A673 (cell line): ENCODE data around the gene IQCM. TPM values are rescaled to one million over a fixed set of nuclear protein-coding genes. Genes with fewer than 3 reads are reported as not detected.
A peak's percentile ranks its signal among the peaks of the same experiment; 100 is the strongest.

Experiments
- Bru-seq: library from RNA; stranded (reverse); fragments of 400-500 nt; gene quantifications from one replicate; lab custom pipeline; 2021; lab: Mats Ljungman, UMichigan
- BruChase-seq, 2 experiments: library from RNA; stranded (reverse); fragments of 400-500 nt; gene quantifications; one replicate each; lab custom pipeline; 2021; lab: Mats Ljungman, UMichigan
- BruUV-seq: library from RNA; stranded (reverse); fragments of 400-500 nt; replicated peaks from 2 replicates; lab custom pipeline; 2021; lab: Mats Ljungman, UMichigan
- CTCF ChIA-PET: fragments of 300-600 bp; sonication (Branson Sonifier 250); formaldehyde crosslinking; loops from one replicate; lab custom pipeline; 2022; ENCODE audit warnings: antibody characterized with exemption; lab: Charles Lee
- POLR2A ChIA-PET: fragments of 300-600 bp; sonication (Branson Sonifier 250); formaldehyde crosslinking; loops from one replicate; lab custom pipeline; 2022; ENCODE audit warnings: antibody characterized with exemption; ENCODE audit not compliant: low non-redundant PET; lab: Charles Lee
- DNase-seq: peaks from one replicate; pipeline ENCODE4 v3.0.0-alpha.2; 2015; ENCODE audit warnings: low spot score
- H3K27ac ChIP-seq: fragments of 200-600 bp; sonication (generic); 2 replicates; pipeline ENCODE4 v1.5.1; 2016; ENCODE audit warnings: mixed run types, low read depth, mild to moderate bottlenecking, mixed read lengths, antibody characterized with exemption, low read length; ENCODE audit not compliant: poor library complexity, severe bottlenecking
- H3K27me3 ChIP-seq: fragments of 200-600 bp; sonication (generic); replicated peaks from 2 replicates; pipeline ENCODE4 v1.6.1; 2017; ENCODE audit warnings: mixed run types, low read depth, mild to moderate bottlenecking, mixed read lengths, antibody characterized with exemption, low read length; ENCODE audit not compliant: insufficient read depth, poor library complexity
- H3K36me3 ChIP-seq: fragments of 200-600 bp; sonication (generic); 2 replicates; pipeline ENCODE4 v1.6.1; 2016; ENCODE audit warnings: mixed run types, mild to moderate bottlenecking, mixed read lengths, antibody characterized with exemption, low read length; ENCODE audit not compliant: insufficient read depth, poor library complexity, severe bottlenecking
- H3K4me1 ChIP-seq: fragments of 200-600 bp; sonication (generic); 2 replicates; pipeline ENCODE4 v1.6.1; 2017; ENCODE audit warnings: mixed run types, mild to moderate bottlenecking, mixed read lengths, antibody characterized with exemption, low read length; ENCODE audit not compliant: insufficient read depth, poor library complexity, severe bottlenecking
- H3K4me3 ChIP-seq: fragments of 200-600 bp; sonication (generic); 2 replicates; pipeline ENCODE4 v1.5.1; 2016; ENCODE audit warnings: low read depth, mixed run types, mild to moderate bottlenecking, mixed read lengths, low read length; ENCODE audit not compliant: poor library complexity, severe bottlenecking
- H3K9me3 ChIP-seq: fragments of 200-600 bp; sonication (generic); 2 replicates; pipeline ENCODE4 v1.6.1; 2016; ENCODE audit warnings: mixed run types, low read depth, mild to moderate bottlenecking, mixed read lengths, antibody characterized with exemption, low read length; ENCODE audit not compliant: poor library complexity, severe bottlenecking
- EZH2 ChIP-seq: fragments of 200-600 bp; sonication (generic); IDR thresholded peaks from 2 replicates; pipeline ENCODE4 v1.6.1; 2017; ENCODE audit warnings: borderline replicate concordance, low read depth, mild to moderate bottlenecking, mixed read lengths, antibody characterized with exemption, low read length; ENCODE audit not compliant: poor library complexity, severe bottlenecking
- intact Hi-C: fragments of 100-400 bp; cut with micrococcal nuclease; formaldehyde crosslinking; loops from one replicate; pipeline ENCODE4 v1.10.0; 2022; ENCODE audit not compliant: unreplicated experiment
- long read RNA-seq: library from polyadenylated mRNA; stranded (forward); transcript quantifications from one replicate; pipeline ENCODE4 v2.0.0, GENCODE V29; 2022
- total RNA-seq: library from RNA; stranded (reverse); gene quantifications from 2 replicates; pipeline ENCODE4 v1.2.3, GENCODE V29; 2021
- TF ChIP-seq, protein P1 (sequence below): fragments of 300-800, 200-600 bp; sonication (generic); conservative IDR thresholded peaks from 2 replicates; pipeline ENCODE4 v1.5.1; 2017; ENCODE audit warnings: low read depth, mild to moderate bottlenecking, antibody characterized with exemption, low read length, moderate library complexity, mixed read lengths

The IQCM gene, protein sequence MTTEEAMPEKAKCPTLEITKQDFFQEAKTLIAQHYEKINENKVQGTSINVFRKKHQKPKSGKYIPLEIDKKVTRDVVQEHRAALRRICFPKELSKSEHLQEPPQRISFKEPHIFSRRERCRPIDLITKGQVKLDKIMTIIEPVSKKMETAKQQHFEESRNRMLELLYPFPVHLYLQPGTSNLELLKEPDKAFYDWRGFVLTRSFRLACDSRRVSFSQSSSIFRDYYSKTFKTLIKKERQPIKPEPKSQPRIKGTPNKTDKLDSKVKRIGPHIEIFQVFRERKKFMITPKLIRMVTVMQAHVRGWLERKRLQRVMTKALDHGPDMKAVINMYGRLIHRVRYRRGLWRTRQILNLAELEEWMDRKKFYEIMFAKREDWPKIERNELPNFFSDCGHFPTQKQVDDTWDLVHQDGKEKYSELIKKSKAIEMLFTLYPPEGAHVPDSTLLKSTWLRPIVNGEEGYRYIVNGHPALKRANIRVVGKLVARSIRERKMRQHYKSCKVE
- total RNA-seq (not detected in 2 replicates), Bru-seq, nascent RNA (percentile 20 among the genes with signal in this experiment), BruChase-seq, experiment 1, labeled RNA remaining after a 2-hour chase (percentile 22 among the genes with signal in this experiment), BruChase-seq, experiment 2, labeled RNA remaining after a 6-hour chase (percentile 17 among the genes with signal in this experiment)
- long read RNA-seq: 0 reads

DNA sequence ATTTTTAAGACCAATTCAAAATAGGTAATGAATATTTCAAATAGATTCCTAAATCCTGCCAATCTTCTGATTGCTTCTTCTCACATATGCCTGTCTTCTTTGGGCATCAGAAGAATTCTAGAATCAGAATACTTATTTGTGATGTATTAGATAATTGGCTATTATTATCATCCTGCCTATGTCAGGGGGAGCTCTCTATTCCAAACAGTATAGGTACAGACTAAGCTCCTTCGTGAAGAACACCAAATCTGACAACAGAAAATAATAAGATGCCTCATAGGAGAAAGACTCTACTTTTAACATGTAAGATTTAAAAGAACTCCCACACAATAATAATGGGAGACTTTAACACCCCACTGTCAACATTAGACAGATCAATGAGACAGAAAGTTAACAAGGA is at the start of gene IQCM:
TSS of gene IQCM (minus strand) at position 101 of the 400 bp plus-strand sequence. CDS start 73,152 bp downstream, outside the sequence.
- no peak within 1 kb of the TSS for H3K27ac ChIP-seq
- H3K4me3 ChIP-seq: no peak within 1 kb of the TSS
- H3K9me3 ChIP-seq: no peaks in the 10 kb centered on the region
- TF ChIP-seq EZH2: no peak
- TF ChIP-seq, protein P1, sequence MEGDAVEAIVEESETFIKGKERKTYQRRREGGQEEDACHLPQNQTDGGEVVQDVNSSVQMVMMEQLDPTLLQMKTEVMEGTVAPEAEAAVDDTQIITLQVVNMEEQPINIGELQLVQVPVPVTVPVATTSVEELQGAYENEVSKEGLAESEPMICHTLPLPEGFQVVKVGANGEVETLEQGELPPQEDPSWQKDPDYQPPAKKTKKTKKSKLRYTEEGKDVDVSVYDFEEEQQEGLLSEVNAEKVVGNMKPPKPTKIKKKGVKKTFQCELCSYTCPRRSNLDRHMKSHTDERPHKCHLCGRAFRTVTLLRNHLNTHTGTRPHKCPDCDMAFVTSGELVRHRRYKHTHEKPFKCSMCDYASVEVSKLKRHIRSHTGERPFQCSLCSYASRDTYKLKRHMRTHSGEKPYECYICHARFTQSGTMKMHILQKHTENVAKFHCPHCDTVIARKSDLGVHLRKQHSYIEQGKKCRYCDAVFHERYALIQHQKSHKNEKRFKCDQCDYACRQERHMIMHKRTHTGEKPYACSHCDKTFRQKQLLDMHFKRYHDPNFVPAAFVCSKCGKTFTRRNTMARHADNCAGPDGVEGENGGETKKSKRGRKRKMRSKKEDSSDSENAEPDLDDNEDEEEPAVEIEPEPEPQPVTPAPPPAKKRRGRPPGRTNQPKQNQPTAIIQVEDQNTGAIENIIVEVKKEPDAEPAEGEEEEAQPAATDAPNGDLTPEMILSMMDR: no peak
- H3K27me3 ChIP-seq: no peaks in the 10 kb centered on the region
- intact Hi-C loops: no loop called here
- DNase-seq: no peak
- no peaks in the 10 kb centered on the region for H3K36me3 ChIP-seq
- ChIA-PET CTCF (no interaction called here), POLR2A (no interaction called here)
- no peaks in the 10 kb centered on the region for H3K4me1 ChIP-seq
- no TSS peak for BruUV-seq

DNA sequence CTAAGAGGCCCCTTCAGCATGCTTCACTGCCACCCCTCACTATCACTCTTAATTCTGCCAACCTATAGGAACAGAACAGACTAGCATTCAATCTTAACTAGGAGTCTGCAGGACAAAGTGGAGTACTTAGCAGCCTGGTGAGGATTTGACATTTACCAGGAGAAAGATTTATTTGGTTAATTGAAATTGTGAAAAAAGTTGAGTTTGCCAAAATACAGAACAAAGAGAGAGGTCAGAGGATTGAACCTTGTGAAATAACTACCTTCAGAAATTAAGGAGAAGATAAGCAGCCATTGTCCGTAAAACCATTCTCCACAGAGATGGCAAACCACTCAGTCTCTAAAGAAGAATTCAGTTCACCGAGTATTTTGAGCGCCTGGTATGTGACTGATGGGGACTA is 41.8 kb upstream of the IQCM start:
- Histone ChIP-seq H3K36me3 (no peaks in the 10 kb centered on the region), H3K4me1 (no peaks in the 10 kb centered on the region), H3K27me3 (no peaks in the 10 kb centered on the region), H3K4me3 (no peak overlapping the region), H3K27ac (no peak overlapping the region), H3K9me3 (no peaks in the 10 kb centered on the region)
- no TSS peak for BruUV-seq
- TF ChIP-seq EZH2: no peak
- TF ChIP-seq, protein P1: no peak
- ChIA-PET CTCF (no interaction called here), POLR2A (no interaction called here)
- no peak for DNase-seq
- intact Hi-C loops: no loop called here

DNA sequence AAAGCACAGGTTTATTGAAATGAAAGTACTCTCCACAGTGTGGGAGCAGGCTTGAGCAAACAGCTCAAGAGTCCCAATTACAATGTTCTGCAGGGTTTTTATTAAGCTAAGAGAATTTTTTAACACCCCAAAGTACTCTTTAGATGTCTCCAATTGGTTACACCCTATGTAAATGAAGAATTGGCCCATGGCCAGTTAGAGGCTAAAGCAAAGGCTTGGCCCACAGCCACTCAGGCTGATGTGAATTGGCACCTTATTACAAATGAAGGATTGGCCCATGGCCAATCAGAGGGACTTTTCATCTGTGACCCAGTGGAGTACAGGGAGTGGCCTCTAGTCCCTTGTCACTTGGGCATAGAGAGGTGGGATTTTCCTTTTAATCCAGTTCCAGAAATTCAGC is 30.1 kb upstream of the IQCM start:
- no TSS peak for BruUV-seq
- H3K27me3 ChIP-seq: no peaks in the 10 kb centered on the region
- ChIA-PET CTCF (no interaction called here), POLR2A (no interaction called here)
- DNase-seq: peak; percentile 38
- no peak for TF ChIP-seq EZH2
- TF ChIP-seq, protein P1: no peak
- intact Hi-C loops: no loop called here
- peaks cover 8% of the 10 kb centered on the region for H3K9me3 ChIP-seq
- H3K4me1 ChIP-seq: no peaks in the 10 kb centered on the region
- H3K27ac ChIP-seq: no peak overlapping the region
- H3K36me3 ChIP-seq: no peaks in the 10 kb centered on the region
- H3K4me3 ChIP-seq: no peak overlapping the region
